Osteocyte (in vitro differentiated cells): Measurements from ENCODE around the gene DNAJA1. TPM values are rescaled to one million over a fixed set of nuclear protein-coding genes. Genes with fewer than 3 reads are reported as not detected.

Experiments used
- DNase-seq: peaks from one replicate; pipeline ENCODE4 v3.0.0; 2021; ENCODE audit warnings: mixed read lengths; ENCODE audit not compliant: unreplicated experiment; ENCODE audit errors: extremely low spot score
- H3K27ac Mint-ChIP-seq: one replicate; pipeline ENCODE4 v1.8.0; 2021; ENCODE audit warnings: mild to moderate bottlenecking, mixed read lengths; ENCODE audit not compliant: unreplicated experiment
- H3K27me3 Mint-ChIP-seq: one replicate; pipeline ENCODE4 v1.8.0; 2021; ENCODE audit warnings: mixed read lengths; ENCODE audit not compliant: unreplicated experiment
- H3K36me3 Mint-ChIP-seq: one replicate; pipeline ENCODE4 v1.8.0; 2021; ENCODE audit warnings: mixed read lengths; ENCODE audit not compliant: unreplicated experiment
- H3K4me1 Mint-ChIP-seq: one replicate; pipeline ENCODE4 v1.8.0; 2021; ENCODE audit warnings: mixed read lengths; ENCODE audit not compliant: unreplicated experiment
- H3K4me3 Mint-ChIP-seq: one replicate; pipeline ENCODE4 v1.8.0; 2021; ENCODE audit warnings: mild to moderate bottlenecking, moderate library complexity, mixed read lengths; ENCODE audit not compliant: unreplicated experiment
- H3K9me3 Mint-ChIP-seq: one replicate; pipeline ENCODE4 v1.8.0; 2021; ENCODE audit warnings: mixed read lengths; ENCODE audit not compliant: unreplicated experiment
- total RNA-seq: library from RNA; stranded (reverse); gene quantifications from 2 replicates; pipeline ENCODE4 v1.2.1, GENCODE V29; 2021
- TF ChIP-seq, protein P1 (sequence below): fragments of 200-600 bp; sonication (generic); IDR thresholded peaks from 2 replicates; pipeline ENCODE4 v1.5.0; 2021; ENCODE audit warnings: antibody characterized with exemption, mild to moderate bottlenecking, moderate library complexity

Gene DNAJA1
- total RNA-seq, 1 donor from 2014 or later: 139 TPM

DNA sequence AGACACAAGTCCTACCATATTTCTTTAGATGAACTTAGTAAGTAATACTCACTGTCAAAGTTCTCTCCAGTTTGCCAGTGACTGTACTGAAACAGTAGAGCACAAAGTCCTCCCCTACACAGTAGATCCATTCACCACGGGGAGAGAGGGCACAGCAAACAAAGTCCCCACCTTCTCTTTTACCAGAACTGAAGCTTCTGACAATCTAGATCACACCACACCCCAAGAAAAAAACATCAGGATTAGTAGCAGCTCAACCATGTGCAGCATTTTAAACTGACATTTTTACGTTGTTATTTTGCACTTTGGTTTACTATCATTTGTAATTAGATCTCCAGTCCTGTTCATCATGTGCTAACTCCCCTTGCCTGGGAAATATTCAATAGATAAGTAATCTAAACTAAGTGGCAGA is 23.0 kb downstream of the DNAJA1 start:
- peaks cover 38% of the 10 kb centered on the region for H3K36me3 Mint-ChIP-seq
- no peak overlapping the region for H3K4me3 Mint-ChIP-seq
- TF ChIP-seq, protein P1, sequence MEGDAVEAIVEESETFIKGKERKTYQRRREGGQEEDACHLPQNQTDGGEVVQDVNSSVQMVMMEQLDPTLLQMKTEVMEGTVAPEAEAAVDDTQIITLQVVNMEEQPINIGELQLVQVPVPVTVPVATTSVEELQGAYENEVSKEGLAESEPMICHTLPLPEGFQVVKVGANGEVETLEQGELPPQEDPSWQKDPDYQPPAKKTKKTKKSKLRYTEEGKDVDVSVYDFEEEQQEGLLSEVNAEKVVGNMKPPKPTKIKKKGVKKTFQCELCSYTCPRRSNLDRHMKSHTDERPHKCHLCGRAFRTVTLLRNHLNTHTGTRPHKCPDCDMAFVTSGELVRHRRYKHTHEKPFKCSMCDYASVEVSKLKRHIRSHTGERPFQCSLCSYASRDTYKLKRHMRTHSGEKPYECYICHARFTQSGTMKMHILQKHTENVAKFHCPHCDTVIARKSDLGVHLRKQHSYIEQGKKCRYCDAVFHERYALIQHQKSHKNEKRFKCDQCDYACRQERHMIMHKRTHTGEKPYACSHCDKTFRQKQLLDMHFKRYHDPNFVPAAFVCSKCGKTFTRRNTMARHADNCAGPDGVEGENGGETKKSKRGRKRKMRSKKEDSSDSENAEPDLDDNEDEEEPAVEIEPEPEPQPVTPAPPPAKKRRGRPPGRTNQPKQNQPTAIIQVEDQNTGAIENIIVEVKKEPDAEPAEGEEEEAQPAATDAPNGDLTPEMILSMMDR: no peak
- H3K27me3 Mint-ChIP-seq: no peaks in the 10 kb centered on the region
- H3K4me1 Mint-ChIP-seq: peaks cover 14% of the 10 kb centered on the region
- H3K27ac Mint-ChIP-seq: no peak overlapping the region
- DNase-seq: no peak
- H3K9me3 Mint-ChIP-seq: no peaks in the 10 kb centered on the region

DNA sequence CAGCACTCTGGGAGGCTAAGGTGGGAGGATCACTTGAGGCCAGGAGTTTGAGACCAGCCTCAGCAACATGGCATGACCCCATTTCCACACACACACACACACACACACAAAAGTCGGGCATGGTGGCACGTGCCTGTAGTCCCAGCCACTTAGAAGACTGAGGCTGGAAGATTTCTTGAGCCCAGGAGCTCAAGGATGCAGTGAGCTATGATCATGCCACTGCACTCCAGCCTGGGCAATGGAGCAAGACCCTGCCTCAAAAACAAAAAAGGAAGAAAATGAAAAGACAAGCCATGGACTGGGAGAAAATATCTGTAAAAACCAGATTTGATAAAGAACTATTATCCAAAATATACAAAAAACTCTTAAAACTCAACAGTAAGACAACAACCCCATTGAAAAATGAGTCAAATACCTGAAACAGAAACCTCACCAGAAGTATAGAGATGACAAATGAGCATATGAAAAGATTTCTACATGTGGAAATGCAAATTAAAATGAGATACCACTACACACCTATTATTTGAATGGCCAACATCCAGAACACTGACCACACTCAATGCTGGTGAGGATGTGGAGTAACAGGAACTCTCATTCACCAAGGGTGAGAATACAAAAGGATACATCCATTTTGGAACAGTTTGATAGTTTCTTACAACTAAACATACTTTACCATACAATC is 24.7 kb downstream of the DNAJA1 start:
- H3K27ac Mint-ChIP-seq: no peak overlapping the region
- TF ChIP-seq, protein P1: no peak
- H3K4me1 Mint-ChIP-seq: peaks cover 4% of the 10 kb centered on the region
- no peak for DNase-seq
- peaks cover 38% of the 10 kb centered on the region for H3K36me3 Mint-ChIP-seq
- H3K27me3 Mint-ChIP-seq: no peaks in the 10 kb centered on the region
- H3K9me3 Mint-ChIP-seq: no peaks in the 10 kb centered on the region
- H3K4me3 Mint-ChIP-seq: no peak overlapping the region

DNA sequence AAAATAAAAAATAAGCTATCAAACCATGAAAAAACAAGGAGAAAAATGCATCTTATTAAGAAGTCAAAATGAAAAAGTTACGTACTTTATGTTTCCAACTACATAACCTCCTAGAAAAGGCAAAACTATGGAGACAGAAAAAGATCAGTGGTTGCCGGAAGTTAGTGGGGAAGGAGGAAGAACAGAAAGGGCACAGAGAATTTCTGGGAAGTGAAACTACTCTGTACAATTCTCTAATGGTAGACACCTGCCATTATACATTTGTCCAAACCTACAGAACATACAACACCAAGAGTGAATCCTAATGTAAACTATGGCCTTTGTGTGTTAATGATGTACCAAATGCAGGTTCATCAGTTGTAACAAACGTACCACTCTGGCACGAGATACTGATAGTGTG is 26.1 kb downstream of the DNAJA1 start:
- TF ChIP-seq, protein P1: no peak
- Mint-ChIP-seq H3K36me3 (peaks cover 41% of the 10 kb centered on the region), H3K9me3 (no peaks in the 10 kb centered on the region), H3K4me3 (no peak overlapping the region), H3K27me3 (no peaks in the 10 kb centered on the region), H3K27ac (no peak overlapping the region), H3K4me1 (no peaks in the 10 kb centered on the region)
- DNase-seq: no peak

DNA sequence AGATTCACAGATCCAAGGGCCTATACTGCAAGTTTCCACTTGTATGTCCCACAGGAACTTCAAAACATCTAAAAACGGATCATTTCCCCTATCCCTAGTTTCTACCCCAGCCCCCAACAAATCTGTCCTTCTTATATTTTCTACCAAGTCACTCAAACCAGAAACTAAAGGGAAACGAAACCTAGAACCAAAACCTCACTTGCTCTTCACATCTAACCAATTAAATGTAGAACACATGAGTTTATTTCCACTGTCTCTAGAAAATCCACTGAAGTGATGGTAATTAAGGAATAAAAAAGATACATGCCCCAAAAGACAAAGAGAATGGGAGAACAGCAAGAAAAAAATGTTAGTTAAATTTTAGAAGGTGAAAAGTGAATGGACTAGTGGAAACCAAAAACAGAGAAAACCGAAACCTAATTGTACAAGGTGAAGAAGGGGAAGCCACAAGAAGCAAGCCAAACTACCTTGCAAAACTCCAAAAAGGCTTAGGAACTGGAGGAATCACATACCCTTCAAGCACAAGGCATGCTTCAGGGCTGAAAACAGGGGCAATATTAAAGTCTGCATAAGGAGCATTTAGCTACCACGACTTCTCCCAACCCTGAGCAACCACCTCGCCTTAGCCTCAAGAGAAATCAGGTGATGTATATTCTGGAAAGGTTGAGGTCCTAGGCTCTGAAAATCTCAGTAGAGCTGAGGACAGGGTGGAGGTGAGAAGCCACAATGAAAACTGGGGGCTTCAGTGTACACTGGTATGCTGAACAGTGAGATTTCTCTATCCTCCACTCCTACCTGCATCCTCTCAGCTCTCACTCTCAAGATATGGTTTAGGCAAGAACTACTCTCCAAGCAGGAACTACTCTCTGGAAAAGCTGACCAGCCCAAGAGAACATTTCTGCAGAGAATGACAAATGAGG is 40.3 kb downstream of the DNAJA1 start:
- H3K27ac Mint-ChIP-seq: no peak overlapping the region
- no peak for DNase-seq
- no peaks in the 10 kb centered on the region for H3K9me3 Mint-ChIP-seq
- H3K27me3 Mint-ChIP-seq: no peaks in the 10 kb centered on the region
- TF ChIP-seq, protein P1: no peak
- H3K4me3 Mint-ChIP-seq: no peak overlapping the region
- H3K4me1 Mint-ChIP-seq: no peaks in the 10 kb centered on the region
- peaks cover 52% of the 10 kb centered on the region for H3K36me3 Mint-ChIP-seq

DNA sequence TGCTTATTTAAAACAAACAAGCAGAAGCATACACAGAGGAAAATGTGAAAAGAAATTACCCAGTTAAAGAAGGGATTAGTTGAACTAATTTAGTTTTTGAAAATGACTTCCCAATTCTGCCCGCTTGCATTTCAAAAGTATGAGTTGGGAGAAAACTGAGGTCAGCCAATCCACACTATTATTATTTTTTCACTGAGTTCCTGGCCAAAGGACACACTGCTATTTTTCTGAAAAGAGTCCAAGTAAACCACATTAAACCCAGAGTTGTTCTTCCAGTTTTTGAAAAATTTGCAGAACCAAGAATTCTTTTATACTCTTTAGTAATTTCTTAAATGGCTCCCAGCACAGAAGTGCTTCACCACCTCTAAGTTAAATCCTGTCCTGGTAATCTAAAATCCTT is 43.9 kb downstream of the DNAJA1 start:
- no peaks in the 10 kb centered on the region for H3K4me1 Mint-ChIP-seq
- H3K4me3 Mint-ChIP-seq: no peak overlapping the region
- no peaks in the 10 kb centered on the region for H3K27me3 Mint-ChIP-seq
- peaks cover 49% of the 10 kb centered on the region for H3K36me3 Mint-ChIP-seq
- TF ChIP-seq, protein P1: no peak
- H3K9me3 Mint-ChIP-seq: no peaks in the 10 kb centered on the region
- no peak overlapping the region for H3K27ac Mint-ChIP-seq
- DNase-seq: no peak
